Spinal cord (tissue), 10 donors: ENCODE data around the gene SRGAP3. TPM values are rescaled to one million over a fixed set of nuclear protein-coding genes. Genes with fewer than 3 reads are reported as not detected.

Experiments used
- DNase-seq, 6 donors: peaks; one replicate each; pipeline versions ENCODE4 v3.0.0 to v3.0.0-alpha.2; 2013 to 2015; ENCODE audit warnings: low spot score in 6 of 6, low read depth in 4 of 6
- H3K27ac ChIP-seq: one replicate; pipeline ENCODE4 v1.5.1; 2013; ENCODE audit warnings: low read depth, low read length, control low read depth
- H3K27me3 ChIP-seq: one replicate; pipeline ENCODE4 v1.6.1; 2013; ENCODE audit warnings: low read length; ENCODE audit not compliant: control insufficient read depth, insufficient read depth
- H3K36me3 ChIP-seq: one replicate; pipeline ENCODE4 v1.6.1; 2013; ENCODE audit warnings: low read length; ENCODE audit not compliant: control insufficient read depth, insufficient read depth
- H3K4me1 ChIP-seq: one replicate; pipeline ENCODE4 v1.6.1; 2013; ENCODE audit warnings: low read length; ENCODE audit not compliant: control insufficient read depth, insufficient read depth
- H3K4me3 ChIP-seq: one replicate; pipeline ENCODE4 v1.5.1; 2013; ENCODE audit warnings: low read depth, low read length, control low read depth
- H3K9me3 ChIP-seq: one replicate; pipeline ENCODE4 v1.6.1; 2013; ENCODE audit warnings: low read length; ENCODE audit not compliant: control insufficient read depth, insufficient read depth
- WGBS: methylation state at CpG from one replicate; pipeline ENCODE4 v1.1.5; 2013; ENCODE audit warnings: missing lambda C conversion rate; ENCODE audit not compliant: insufficient coverage; 5-methylcytosine and 5-hydroxymethylcytosine counted together
- polyA plus RNA-seq, 2 donors: library from polyadenylated mRNA; unstranded; fragments of 120-200 nt; gene quantifications; one replicate each; pipeline ENCODE4 v1.2.1, GENCODE V29; 2013; ENCODE audit not compliant: insufficient read length in 2 of 2
- small RNA-seq: library from RNA; depleted of rRNA; stranded (forward); fragments of <200 nt; gene quantifications from one replicate; pipeline ENCODE3, GENCODE V24; 2014; ENCODE audit warnings: low replicate concordance
- total RNA-seq, 2 donors: library from RNA; depleted of rRNA in 1 of 2; stranded (reverse); fragments of 120-200 nt in 1 of 2; fragments of >200 nt in 1 of 2; gene quantifications; one replicate each; pipeline versions ENCODE4 v1.2.3 to v1.2.4, GENCODE V29; 2013 to 2014
- donor health status: healthy.

Gene SRGAP3
- total and polyA plus RNA-seq, 4 donors = 46.1 to 71.9 (median 65.6) TPM

- Histone ChIP-seq H3K36me3 (no peaks in the 10 kb centered on the region), H3K27me3 (no peaks in the 10 kb centered on the region), H3K4me1 (no peaks in the 10 kb centered on the region), H3K4me3 (no peak overlapping the region), H3K9me3 (peaks cover 2% of the 10 kb centered on the region), H3K27ac (no peak overlapping the region)
- no CpG with 5 or more reads among the region's 1 CpG for WGBS
- DNase-seq = no peak
Measured at GRCh38 chr3:8938021-8938420, 311.4 kb downstream of the SRGAP3 start.

GRCh38 chr3:8937064-8938020 is 312.1 kb downstream of the SRGAP3 start:
- Histone ChIP-seq H3K27me3 (no peaks in the 10 kb centered on the region), H3K36me3 (no peaks in the 10 kb centered on the region), H3K27ac (no peak overlapping the region), H3K4me1 (no peaks in the 10 kb centered on the region), H3K4me3 (no peak overlapping the region), H3K9me3 (no peaks in the 10 kb centered on the region)
- WGBS = no CpG with 5 or more reads among the region's 6 CpGs
- DNase-seq = peak in 1 of 6 donors; percentile 21

GRCh38 chr3:8932507-8932906 is 316.9 kb downstream of the SRGAP3 start:
- no peak for DNase-seq
- no peaks in the 10 kb centered on the region for H3K27me3 ChIP-seq
- H3K9me3 ChIP-seq = no peaks in the 10 kb centered on the region
- H3K4me1 ChIP-seq = no peaks in the 10 kb centered on the region
- H3K4me3 ChIP-seq = no peak overlapping the region
- no peaks in the 10 kb centered on the region for H3K36me3 ChIP-seq
- 79% methylated on average over 2 of the region's 2 CpGs for WGBS
- H3K27ac ChIP-seq = no peak overlapping the region

- Histone ChIP-seq H3K4me3 (no peak overlapping the region), H3K9me3 (no peaks in the 10 kb centered on the region), H3K27ac (no peak overlapping the region), H3K27me3 (no peaks in the 10 kb centered on the region), H3K4me1 (no peaks in the 10 kb centered on the region), H3K36me3 (no peaks in the 10 kb centered on the region)
- DNase-seq = no peak
- 93% methylated on average over 2 of the region's 3 CpGs for WGBS
Measured at GRCh38 chr3:8931342-8931741, 318.1 kb downstream of the SRGAP3 start.

Small RNA genes within 50 kb of the gene (small RNA-seq; reads per million reads assigned to genes)
- not detected for gene RF00416

Other genes with a start within 250 kb of the SRGAP3 start
- gene THUMPD3, start 113.4 kb upstream of the SRGAP3 start, total RNA-seq = 10 to 100 TPM; 49.4 to 50.1 TPM
- 10 to 100 TPM; 48.1 to 48.3 TPM for gene THUMPD3, start 113.4 kb upstream of the SRGAP3 start, polyA plus RNA-seq
- 10 to 100 TPM; 85.6 to 98.5 TPM for gene SETD5, start 148.0 kb upstream of the SRGAP3 start, total RNA-seq
- 100 to 1,000 TPM; 172 to 180 TPM for gene SETD5, start 148.0 kb upstream of the SRGAP3 start, polyA plus RNA-seq